GM19397 (cell line): ENCODE data around the gene HK1.
A peak's percentile ranks its signal among the peaks of the same experiment; 100 is the strongest.

Experiments
- ATAC-seq: cut with Tn5 transposase; IDR thresholded peaks from one replicate; pipeline ENCODE4 v1.9.1; 2021; ENCODE audit warnings: mild to moderate bottlenecking, moderate library complexity; ENCODE audit not compliant: unreplicated experiment

HK1 gene

GRCh38 chr10:69400936-69401335 is 122.6 kb downstream of the HK1 start:
- ATAC-seq, result no peak

GRCh38 chr10:69401416-69401815 is 123.1 kb downstream of the HK1 start:
- no peak for ATAC-seq

GRCh38 chr10:69402386-69402785 is 124.1 kb downstream of the HK1 start:
- no peak for ATAC-seq

- ATAC-seq, result no peak
Measured at GRCh38 chr10:69403066-69403465, 124.8 kb downstream of the HK1 start.

GRCh38 chr10:69403519-69403918 is 125.2 kb downstream of the HK1 start:
- ATAC-seq, result no peak

- no peak for ATAC-seq
Measured at GRCh38 chr10:69404786-69405185, 126.5 kb downstream of the HK1 start.

GRCh38 chr10:69405221-69405620 is 126.9 kb downstream of the HK1 start:
- no peak for ATAC-seq

- ATAC-seq, result no peak
Measured at GRCh38 chr10:69406302-69406811, 128.1 kb downstream of the HK1 start.

- no peak for ATAC-seq
Measured at GRCh38 chr10:69406816-69407580, 128.7 kb downstream of the HK1 start.

- no peak for ATAC-seq
Measured at GRCh38 chr10:69407621-69408301, 129.5 kb downstream of the HK1 start.

- peak; percentile 77 for ATAC-seq
Measured at GRCh38 chr10:69408318-69409175, 130.3 kb downstream of the HK1 start.

- no peak for ATAC-seq
Measured at GRCh38 chr10:69409176-69409495, 130.8 kb downstream of the HK1 start.

GRCh38 chr10:69409968-69410367 is 131.7 kb downstream of the HK1 start:
- no peak for ATAC-seq

GRCh38 chr10:69410487-69410886 is 132.2 kb downstream of the HK1 start:
- no peak for ATAC-seq

GRCh38 chr10:69411476-69411875 is 133.2 kb downstream of the HK1 start:
- no peak for ATAC-seq

GRCh38 chr10:69412232-69412790 is 134.0 kb downstream of the HK1 start:
- ATAC-seq, result no peak

- no peak for ATAC-seq
Measured at GRCh38 chr10:69413221-69413865, 135.0 kb downstream of the HK1 start.

GRCh38 chr10:69414036-69415018 is 136.0 kb downstream of the HK1 start:
- ATAC-seq, result no peak

- ATAC-seq, result no peak
Measured at GRCh38 chr10:69415049-69415448, 136.8 kb downstream of the HK1 start.
